Vagina (tissue), 2 donors: ENCODE results near the gene TEX13B. TPM values are rescaled to one million over a fixed set of nuclear protein-coding genes. Genes with fewer than 3 reads are reported as not detected.

Experiments
- DNase-seq, 2 donors: peaks; one replicate each; pipeline ENCODE4 v3.0.0-alpha.2; 2017; ENCODE audit errors: extremely low spot score in 2 of 2
- H3K27ac ChIP-seq: fragments of 200-600 bp; sonication (generic); one replicate; pipeline ENCODE4 v1.5.1; 2019
- H3K27me3 ChIP-seq: fragments of 200-600 bp; sonication (generic); one replicate; pipeline ENCODE4 v1.5.1; 2019
- H3K36me3 ChIP-seq, 2 donors: fragments of 200-600 bp; sonication (generic); one replicate each; pipeline ENCODE4 v1.5.1; 2017 to 2019
- H3K4me1 ChIP-seq: fragments of 200-600 bp; sonication (generic); one replicate; pipeline ENCODE4 v1.5.1; 2019
- H3K4me3 ChIP-seq, 2 donors: fragments of 200-600 bp; sonication (generic); 1 replicate in 1 of 2; 2 replicates in 1 of 2; pipeline ENCODE4 v1.5.1; 2016 to 2019
- H3K9me3 ChIP-seq: fragments of 200-600 bp; sonication (generic); one replicate; pipeline ENCODE4 v1.5.1; 2019
- CTCF ChIP-seq, 3 experiments: fragments of 450-650 bp in 2 of 3; fragments of 200-600 bp in 1 of 3; sonication (generic) in 1 of 3; IDR thresholded peaks; one replicate each; pipeline ENCODE4 v1.5.1; 2017 to 2019; ENCODE audit warnings: antibody characterized with exemption in 3 of 3, mild to moderate bottlenecking in 2 of 3, moderate library complexity in 2 of 3
- POLR2A ChIP-seq, 2 donors: fragments of 450-650 bp; IDR thresholded peaks; one replicate each; pipeline ENCODE4 v1.6.1; 2017; ENCODE audit warnings: antibody characterized with exemption in 2 of 2, mild to moderate bottlenecking in 2 of 2, moderate library complexity in 2 of 2
- POLR2AphosphoS5 ChIP-seq, 2 donors: sonication (generic); formaldehyde crosslinking; IDR thresholded peaks; one replicate each; pipeline ENCODE4 v1.9.0; 2017; ENCODE audit warnings: antibody characterized with exemption in 2 of 2, mild to moderate bottlenecking in 2 of 2, low read depth in 1 of 2; ENCODE audit not compliant: insufficient read depth in 1 of 2
- intact Hi-C: fragments of 100-400 bp; cut with DNase I; formaldehyde crosslinking; loops from one replicate; pipeline ENCODE4 v1.15.1; 2023
- total RNA-seq: library from RNA; depleted of rRNA; stranded (reverse); fragments of >200 nt; gene quantifications from one replicate; pipeline ENCODE4 v1.2.3, GENCODE V29; 2016

Gene TEX13B
- total RNA-seq, 1 donor from 2014 or later, result not detected

- Histone ChIP-seq H3K27ac (no peak overlapping the region), H3K9me3 (no peaks in the 10 kb centered on the region), H3K27me3 (no peaks in the 10 kb centered on the region), H3K4me1 (no peaks in the 10 kb centered on the region), H3K36me3 (no peaks in the 10 kb centered on the region), H3K4me3 (no peak overlapping the region)
- no peak for DNase-seq
- intact Hi-C loops, result no loop called here
- TF ChIP-seq POLR2AphosphoS5 (IDR thresholded peaks at IDR 0.05; ENCODE audit: insufficient read depth in 1 of 2, low read depth in 1 of 2), result no peak
- no peak for TF ChIP-seq CTCF (IDR thresholded peaks at IDR 0.05)
- no peak for TF ChIP-seq POLR2A (IDR thresholded peaks at IDR 0.05)
These were observed 40.4 kb upstream of the TEX13B start for GRCh38 chrX:108022491-108023089.

GRCh38 chrX:108020631-108021030 is 38.5 kb upstream of the TEX13B start:
- Histone ChIP-seq H3K4me3 (no peak overlapping the region), H3K27me3 (no peaks in the 10 kb centered on the region), H3K4me1 (no peaks in the 10 kb centered on the region), H3K36me3 (no peaks in the 10 kb centered on the region), H3K9me3 (no peaks in the 10 kb centered on the region), H3K27ac (no peak overlapping the region)
- intact Hi-C loops, result no loop called here
- no peak for DNase-seq
- TF ChIP-seq CTCF (IDR thresholded peaks at IDR 0.05), result peak in 2 of 3 experiments; percentile 5 to 23
- no peak for TF ChIP-seq POLR2AphosphoS5 (IDR thresholded peaks at IDR 0.05; ENCODE audit: insufficient read depth in 1 of 2, low read depth in 1 of 2)

- Histone ChIP-seq H3K27me3 (no peaks in the 10 kb centered on the region), H3K9me3 (no peaks in the 10 kb centered on the region), H3K27ac (no peak overlapping the region), H3K36me3 (no peaks in the 10 kb centered on the region), H3K4me1 (no peaks in the 10 kb centered on the region), H3K4me3 (no peak overlapping the region)
- no peak for DNase-seq
- TF ChIP-seq POLR2A (IDR thresholded peaks at IDR 0.05), result no peak
- intact Hi-C loops, result no loop called here
These were observed 37.3 kb upstream of the TEX13B start for GRCh38 chrX:108019382-108019875.

GRCh38 chrX:108018656-108019381 is 36.6 kb upstream of the TEX13B start:
- H3K4me3 ChIP-seq, result no peak overlapping the region
- no peaks in the 10 kb centered on the region for H3K9me3 ChIP-seq
- H3K36me3 ChIP-seq, result no peaks in the 10 kb centered on the region
- intact Hi-C loops, result no loop called here
- no peaks in the 10 kb centered on the region for H3K4me1 ChIP-seq
- H3K27ac ChIP-seq, result no peak overlapping the region
- TF ChIP-seq POLR2AphosphoS5 (IDR thresholded peaks at IDR 0.05; ENCODE audit: insufficient read depth in 1 of 2, low read depth in 1 of 2) (no peak), CTCF (IDR thresholded peaks at IDR 0.05) (no peak), POLR2A (IDR thresholded peaks at IDR 0.05) (no peak)
- H3K27me3 ChIP-seq, result no peaks in the 10 kb centered on the region
- no peak for DNase-seq

- Histone ChIP-seq H3K27ac (no peak overlapping the region), H3K27me3 (no peaks in the 10 kb centered on the region), H3K36me3 (no peaks in the 10 kb centered on the region), H3K4me1 (no peaks in the 10 kb centered on the region), H3K4me3 (no peak overlapping the region), H3K9me3 (no peaks in the 10 kb centered on the region)
- intact Hi-C loops, result no loop called here
- TF ChIP-seq POLR2A (IDR thresholded peaks at IDR 0.05) (no peak), POLR2AphosphoS5 (IDR thresholded peaks at IDR 0.05; ENCODE audit: insufficient read depth in 1 of 2, low read depth in 1 of 2) (peak in 1 of 2 donors; percentile 3)
- no peak for DNase-seq
These were observed 19.1 kb upstream of the TEX13B start for GRCh38 chrX:108001218-108001814.

- intact Hi-C loops, result no loop called here
- no peaks in the 10 kb centered on the region for H3K27me3 ChIP-seq
- H3K4me3 ChIP-seq, result no peak overlapping the region
- DNase-seq, result no peak
- no peak overlapping the region for H3K27ac ChIP-seq
- H3K4me1 ChIP-seq, result no peaks in the 10 kb centered on the region
- no peaks in the 10 kb centered on the region for H3K36me3 ChIP-seq
- no peak for TF ChIP-seq POLR2A (IDR thresholded peaks at IDR 0.05)
- no peak for TF ChIP-seq CTCF (IDR thresholded peaks at IDR 0.05)
- no peak for TF ChIP-seq POLR2AphosphoS5 (IDR thresholded peaks at IDR 0.05; ENCODE audit: insufficient read depth in 1 of 2, low read depth in 1 of 2)
- no peaks in the 10 kb centered on the region for H3K9me3 ChIP-seq
These were observed 18.6 kb upstream of the TEX13B start for GRCh38 chrX:108000751-108001150.
